KMS-11 (cell line): ENCODE measurements around the gene ANKRD29.

Source experiments
- H2AFZ ChIP-seq: fragments of 200-600 bp; sonication (generic); 2 replicates; pipeline ENCODE4 v1.6.1; 2016; ENCODE audit warnings: antibody characterized with exemption, mixed run types, low read depth
- H3K27ac ChIP-seq: fragments of 200-600 bp; sonication (generic); 2 replicates; pipeline ENCODE4 v1.6.1; 2016; ENCODE audit warnings: mild to moderate bottlenecking, mixed run types
- H3K27me3 ChIP-seq: fragments of 200-600 bp; sonication (generic); 2 replicates; pipeline ENCODE4 v1.6.1; 2017; ENCODE audit warnings: mild to moderate bottlenecking, low read depth, mixed run types, moderate library complexity; ENCODE audit not compliant: insufficient read depth
- H3K36me3 ChIP-seq: fragments of 200-600 bp; sonication (generic); 2 replicates; pipeline ENCODE4 v1.6.1; 2017; ENCODE audit warnings: mild to moderate bottlenecking, mixed run types; ENCODE audit not compliant: insufficient read depth
- H3K4me1 ChIP-seq: fragments of 200-600 bp; sonication (generic); 2 replicates; pipeline ENCODE4 v1.6.1; 2016; ENCODE audit warnings: mild to moderate bottlenecking, low read depth, mixed run types; ENCODE audit not compliant: poor library complexity, severe bottlenecking
- H3K4me2 ChIP-seq: fragments of 200-600 bp; sonication (generic); 2 replicates; pipeline ENCODE4 v1.7.0; 2016; ENCODE audit warnings: mild to moderate bottlenecking, mixed run types
- H3K4me3 ChIP-seq: fragments of 200-600 bp; sonication (generic); IDR thresholded peaks from 2 replicates; pipeline ENCODE4 v1.6.1; 2017; ENCODE audit warnings: low read depth, low read length, mixed read lengths; ENCODE audit not compliant: insufficient read depth
- H3K79me2 ChIP-seq: fragments of 200-600 bp; sonication (generic); 2 replicates; pipeline ENCODE4 v1.6.1; 2016; ENCODE audit warnings: low read depth, mixed run types; ENCODE audit not compliant: insufficient read depth
- H3K9ac ChIP-seq: fragments of 200-600 bp; sonication (generic); 2 replicates; pipeline ENCODE4 v1.6.1; 2016; ENCODE audit warnings: mild to moderate bottlenecking, mixed run types
- H4K20me1 ChIP-seq: fragments of 200-600 bp; sonication (generic); 2 replicates; pipeline ENCODE4 v1.6.1; 2016; ENCODE audit warnings: mild to moderate bottlenecking, mixed run types; ENCODE audit not compliant: insufficient read depth
- TF ChIP-seq, protein P1 (sequence below): fragments of 200-600 bp; sonication (generic); conservative IDR thresholded peaks from 2 replicates; pipeline ENCODE4 v1.6.1; 2017; ENCODE audit warnings: low read depth, mild to moderate bottlenecking, antibody characterized with exemption, low read length, moderate library complexity, mixed read lengths

ANKRD29 gene

GRCh38 chr18:23631312-23631711 lies 31.4 kb downstream of the ANKRD29 start:
- Histone ChIP-seq H3K4me3 (no peak overlapping the region), H3K79me2 (no peaks in the 10 kb centered on the region), H3K27me3 (no peaks in the 10 kb centered on the region), H3K4me2 (no peak overlapping the region), H2AFZ (no peak overlapping the region), H3K36me3 (no peaks in the 10 kb centered on the region), H3K27ac (no peak overlapping the region), H4K20me1 (no peaks in the 10 kb centered on the region), H3K4me1 (peaks cover 43% of the 10 kb centered on the region), H3K9ac (no peak overlapping the region)
- TF ChIP-seq, protein P1, sequence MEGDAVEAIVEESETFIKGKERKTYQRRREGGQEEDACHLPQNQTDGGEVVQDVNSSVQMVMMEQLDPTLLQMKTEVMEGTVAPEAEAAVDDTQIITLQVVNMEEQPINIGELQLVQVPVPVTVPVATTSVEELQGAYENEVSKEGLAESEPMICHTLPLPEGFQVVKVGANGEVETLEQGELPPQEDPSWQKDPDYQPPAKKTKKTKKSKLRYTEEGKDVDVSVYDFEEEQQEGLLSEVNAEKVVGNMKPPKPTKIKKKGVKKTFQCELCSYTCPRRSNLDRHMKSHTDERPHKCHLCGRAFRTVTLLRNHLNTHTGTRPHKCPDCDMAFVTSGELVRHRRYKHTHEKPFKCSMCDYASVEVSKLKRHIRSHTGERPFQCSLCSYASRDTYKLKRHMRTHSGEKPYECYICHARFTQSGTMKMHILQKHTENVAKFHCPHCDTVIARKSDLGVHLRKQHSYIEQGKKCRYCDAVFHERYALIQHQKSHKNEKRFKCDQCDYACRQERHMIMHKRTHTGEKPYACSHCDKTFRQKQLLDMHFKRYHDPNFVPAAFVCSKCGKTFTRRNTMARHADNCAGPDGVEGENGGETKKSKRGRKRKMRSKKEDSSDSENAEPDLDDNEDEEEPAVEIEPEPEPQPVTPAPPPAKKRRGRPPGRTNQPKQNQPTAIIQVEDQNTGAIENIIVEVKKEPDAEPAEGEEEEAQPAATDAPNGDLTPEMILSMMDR: no peak

DNA sequence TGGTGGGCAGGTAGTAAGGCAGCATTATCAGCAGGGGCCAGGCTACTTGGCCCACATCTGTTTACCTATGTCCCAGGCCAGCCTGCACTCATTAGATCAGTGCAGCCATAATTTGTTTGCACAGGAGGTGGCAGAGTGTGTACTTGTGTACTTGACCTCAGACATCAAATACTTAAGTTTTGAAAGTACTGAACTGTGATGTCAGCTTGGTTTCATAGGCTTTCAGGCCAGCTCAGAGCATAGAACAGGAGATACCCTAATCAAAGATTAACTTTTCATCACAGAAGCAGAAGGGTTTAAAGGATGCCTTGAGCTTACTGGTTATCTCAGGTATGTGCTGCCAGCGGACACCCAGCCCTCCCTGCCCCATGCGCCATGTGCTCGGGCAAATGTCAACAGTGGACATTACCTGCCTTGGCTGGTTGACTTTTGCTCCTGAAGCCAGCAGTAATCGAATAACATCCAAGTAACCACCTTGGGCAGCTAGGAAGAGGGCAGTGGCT lies 33.2 kb downstream of the ANKRD29 start:
- no peak overlapping the region for H3K4me3 ChIP-seq
- H3K36me3 ChIP-seq: no peaks in the 10 kb centered on the region
- H3K79me2 ChIP-seq: no peaks in the 10 kb centered on the region
- H3K4me2 ChIP-seq: no peak overlapping the region; the same call in 1 of the 2 replicates
- H3K4me1 ChIP-seq: peaks cover 25% of the 10 kb centered on the region
- H3K9ac ChIP-seq: no peak overlapping the region
- peak overlapping the region; percentile 9; the same call in 1 of the 2 replicates for H3K27ac ChIP-seq
- H4K20me1 ChIP-seq: no peaks in the 10 kb centered on the region
- H3K27me3 ChIP-seq: no peaks in the 10 kb centered on the region
- TF ChIP-seq, protein P1: no peak
- peak overlapping the region; percentile 4; the same call in 1 of the 2 replicates for H2AFZ ChIP-seq

DNA sequence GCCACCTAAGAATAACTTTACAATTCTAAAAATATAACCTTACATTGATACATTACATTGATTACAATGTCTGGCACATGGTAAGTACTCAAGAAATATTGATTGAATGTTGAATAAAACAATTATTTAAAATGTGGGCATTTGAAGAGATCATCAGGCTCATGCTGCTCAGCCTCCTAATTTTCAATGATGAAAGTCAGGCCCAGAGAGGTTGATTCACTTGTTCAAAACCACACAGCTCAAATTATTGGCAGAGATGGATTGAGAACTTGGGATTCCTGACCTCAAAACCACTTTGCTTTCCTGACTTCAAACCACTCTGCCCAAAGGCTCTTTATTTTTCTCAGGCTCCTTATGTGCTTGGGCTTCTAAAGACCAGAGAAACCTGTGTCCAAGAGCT lies 34.7 kb downstream of the ANKRD29 start:
- no peak overlapping the region for H3K27ac ChIP-seq
- H3K9ac ChIP-seq: no peak overlapping the region
- no peaks in the 10 kb centered on the region for H3K79me2 ChIP-seq
- H4K20me1 ChIP-seq: no peaks in the 10 kb centered on the region
- peaks cover 19% of the 10 kb centered on the region for H3K4me1 ChIP-seq
- TF ChIP-seq, protein P1: no peak
- no peak overlapping the region for H3K4me2 ChIP-seq
- H2AFZ ChIP-seq: no peak overlapping the region
- H3K27me3 ChIP-seq: no peaks in the 10 kb centered on the region
- no peak overlapping the region for H3K4me3 ChIP-seq
- no peaks in the 10 kb centered on the region for H3K36me3 ChIP-seq

GRCh38 chr18:23627321-23627720 lies 35.4 kb downstream of the ANKRD29 start:
- Histone ChIP-seq H3K79me2 (no peaks in the 10 kb centered on the region), H2AFZ (no peak overlapping the region), H3K4me2 (no peak overlapping the region), H4K20me1 (no peaks in the 10 kb centered on the region), H3K4me3 (no peak overlapping the region), H3K27ac (no peak overlapping the region), H3K4me1 (peaks cover 19% of the 10 kb centered on the region), H3K27me3 (no peaks in the 10 kb centered on the region), H3K36me3 (no peaks in the 10 kb centered on the region), H3K9ac (no peak overlapping the region)
- TF ChIP-seq, protein P1: no peak
